Keratinocyte (primary cell): Measurements from ENCODE around the gene SYCP1. TPM values are rescaled to one million over a fixed set of nuclear protein-coding genes. Genes with fewer than 3 reads are reported as not detected.

Experiments used
- DNase-seq: peaks from one replicate; pipeline ENCODE4 v3.0.0-alpha.2; 2011; ENCODE audit warnings: low read depth, missing footprints, low spot score
- FAIRE-seq: peaks from 2 replicates; lab custom pipeline; 2011; peaks lifted over from hg19 to GRCh38; lab: Jason Lieb, UNC
- H2AFZ ChIP-seq: 2 replicates; pipeline ENCODE4 v1.6.0; 2012; ENCODE audit warnings: low read length, control low read depth, inconsistent platforms; ENCODE audit not compliant: control insufficient read depth
- H3K27ac ChIP-seq: 2 replicates; pipeline ENCODE4 v1.5.1; 2011; ENCODE audit warnings: low read length; ENCODE audit not compliant: control insufficient read depth, insufficient read depth
- H3K27me3 ChIP-seq: 3 replicates; pipeline ENCODE4 v1.6.0; 2011; ENCODE audit warnings: low read length; ENCODE audit not compliant: control insufficient read depth, insufficient read depth; ENCODE audit errors: extremely low read depth
- H3K36me3 ChIP-seq, 2 experiments: 2 replicates in 1 of 2; 3 replicates in 1 of 2; pipeline ENCODE4 v1.5.1; 2011; ENCODE audit warnings: low read length in 2 of 2, mild to moderate bottlenecking in 1 of 2; ENCODE audit not compliant: control insufficient read depth in 2 of 2, insufficient read depth in 2 of 2; ENCODE audit errors: extremely low read depth in 1 of 2
- H3K4me1 ChIP-seq: 3 replicates; pipeline ENCODE4 v1.5.1; 2011; ENCODE audit warnings: low read length; ENCODE audit not compliant: control insufficient read depth, insufficient read depth; ENCODE audit errors: extremely low read depth
- H3K4me2 ChIP-seq: 3 replicates; pipeline ENCODE4 v1.6.0; 2011; ENCODE audit warnings: low read depth, low read length; ENCODE audit not compliant: control insufficient read depth, insufficient read depth; ENCODE audit errors: extremely low read depth
- H3K4me3 ChIP-seq, 3 experiments: fragments of 200-600 bp in 1 of 3; sonication (generic) in 1 of 3; 2 replicates in 2 of 3; 3 replicates in 1 of 3; pipeline ENCODE4 v1.5.1; 2011 to 2016; ENCODE audit warnings: low read length in 3 of 3, mild to moderate bottlenecking in 3 of 3, control low read depth in 2 of 3, inconsistent platforms in 1 of 3, low read depth in 1 of 3, mixed read lengths in 1 of 3, mixed run types in 1 of 3, moderate library complexity in 1 of 3; ENCODE audit not compliant: control insufficient read depth in 2 of 3, insufficient read depth in 2 of 3; ENCODE audit errors: extremely low read depth in 1 of 3
- H3K79me2 ChIP-seq: 2 replicates; pipeline ENCODE4 v1.6.0; 2012; ENCODE audit warnings: low read length; ENCODE audit not compliant: control insufficient read depth, insufficient read depth
- H3K9ac ChIP-seq: 3 replicates; pipeline ENCODE4 v1.6.0; 2011; ENCODE audit warnings: low read length; ENCODE audit not compliant: control insufficient read depth, insufficient read depth; ENCODE audit errors: extremely low read depth
- H3K9me1 ChIP-seq: 3 replicates; pipeline ENCODE4 v1.6.0; 2011; ENCODE audit warnings: low read length; ENCODE audit not compliant: control insufficient read depth, insufficient read depth; ENCODE audit errors: extremely low read depth
- H3K9me3 ChIP-seq: 2 replicates; pipeline ENCODE4 v1.5.1; 2012; ENCODE audit warnings: low read depth, low read length; ENCODE audit not compliant: control insufficient read depth
- H4K20me1 ChIP-seq: 3 replicates; pipeline ENCODE4 v1.6.0; 2011; ENCODE audit warnings: low read length; ENCODE audit not compliant: control insufficient read depth, insufficient read depth; ENCODE audit errors: extremely low read depth
- CTCF ChIP-seq, 3 experiments: IDR thresholded peaks in 1 of 3; conservative IDR thresholded peaks in 1 of 3; optimal IDR thresholded peaks in 1 of 3; 2 replicates in 2 of 3; 3 replicates in 1 of 3; pipeline versions ENCODE3 to v1.5.1; 2011; ENCODE audit warnings: low read length in 3 of 3, mild to moderate bottlenecking in 3 of 3, moderate library complexity in 2 of 3, control low read depth in 1 of 3, inconsistent platforms in 1 of 3; ENCODE audit not compliant: insufficient read depth in 2 of 3; ENCODE audit errors: extremely low read depth in 1 of 3
- EZH2 ChIP-seq: IDR thresholded peaks from one replicate; pipeline ENCODE4 v1.6.1; 2012; ENCODE audit warnings: inconsistent platforms, mild to moderate bottlenecking, low read length, moderate library complexity
- dilution Hi-C: fragments of 300-500 bp; cut with MboI; formaldehyde crosslinking; loops from one replicate; pipeline ENCODE4 v1.7.0; 2020; ENCODE audit warnings: low sequenced_read_pairs; ENCODE audit not compliant: extremely low pct_ligation_motif_present
- polyA plus RNA-seq, 5 experiments: library from polyadenylated mRNA; depleted of rRNA in 3 of 5; stranded (reverse) in 3 of 5; stranded (forward) in 1 of 5; unstranded in 1 of 5; fragments of >200 nt; gene quantifications; 1 replicate in 1 of 5; 2 replicates in 3 of 5; 3 replicates in 1 of 5; pipeline versions ENCODE4 v1.2.1 to v1.2.3, GENCODE V29; 2011 to 2012; ENCODE audit warnings: missing spikeins in 2 of 5, low read depth in 1 of 5, low replicate concordance in 1 of 5

Gene SYCP1
- polyA plus RNA-seq, 1 donor (not counting 4 experiments of a cell fraction or from before 2014, with no cell fraction given) = not detected

- no peak overlapping the region for H2AFZ ChIP-seq
- H3K4me3 ChIP-seq = no peak overlapping the region
Measured at GRCh38 chr1:114901814-114902213, 47.2 kb downstream of the SYCP1 start.

DNA sequence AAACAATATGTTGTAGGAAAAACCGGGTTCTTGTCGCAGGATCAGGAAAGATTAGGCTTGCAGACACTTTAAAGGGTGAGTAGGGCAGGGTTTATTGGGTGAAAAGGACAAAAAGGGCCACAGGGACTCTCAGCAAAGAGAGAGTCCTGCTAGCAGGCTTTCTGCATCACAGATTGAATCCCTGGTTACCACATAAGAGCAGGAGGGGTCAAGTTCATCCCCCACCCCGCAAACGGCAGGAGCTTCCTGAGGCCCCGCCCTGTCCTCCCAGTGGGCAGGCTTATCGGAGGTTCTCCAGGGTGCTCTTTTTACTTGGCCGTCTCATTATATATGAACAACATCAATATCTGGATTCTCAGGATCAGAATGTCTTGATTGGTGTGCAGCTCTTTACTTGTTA lies 47.7 kb downstream of the SYCP1 start:
- peaks cover 10% of the 10 kb centered on the region for H3K27me3 ChIP-seq
- H3K4me3 ChIP-seq = no peak overlapping the region
- dilution Hi-C loops = no loop called here
- FAIRE-seq (no peak), DNase-seq (no peak)
- H3K4me1 ChIP-seq = no peaks in the 10 kb centered on the region
- H3K9me1 ChIP-seq = no peaks in the 10 kb centered on the region
- no peaks in the 10 kb centered on the region for H3K9me3 ChIP-seq
- H3K27ac ChIP-seq = no peak overlapping the region
- no peaks in the 10 kb centered on the region for H3K36me3 ChIP-seq
- H3K9ac ChIP-seq = no peak overlapping the region
- TF ChIP-seq EZH2 (no peak), CTCF (optimal IDR thresholded peaks at IDR 0.05 in 1 of 3, IDR thresholded peaks at IDR 0.05 in 1 of 3, conservative IDR thresholded peaks at IDR 0.05 in 1 of 3; ENCODE audit: extremely low read depth in 1 of 3, insufficient read depth in 2 of 3, low read length in 3 of 3) (no peak)
- H4K20me1 ChIP-seq = no peaks in the 10 kb centered on the region
- H3K4me2 ChIP-seq = no peak overlapping the region
- H2AFZ ChIP-seq = no peak overlapping the region
- no peaks in the 10 kb centered on the region for H3K79me2 ChIP-seq

More at GRCh38 chr1:114901814-114902213, 47.2 kb downstream of the SYCP1 start:
- TF ChIP-seq EZH2 (no peak), CTCF (optimal IDR thresholded peaks at IDR 0.05 in 1 of 3, IDR thresholded peaks at IDR 0.05 in 1 of 3, conservative IDR thresholded peaks at IDR 0.05 in 1 of 3; ENCODE audit: extremely low read depth in 1 of 3, insufficient read depth in 2 of 3, low read length in 3 of 3) (no peak)
- dilution Hi-C loops = no loop called here
- no peak for DNase-seq
- Histone ChIP-seq H3K9me3 (no peaks in the 10 kb centered on the region), H3K4me2 (no peak overlapping the region), H3K4me1 (no peaks in the 10 kb centered on the region), H3K36me3 (no peaks in the 10 kb centered on the region), H3K9me1 (no peaks in the 10 kb centered on the region), H3K79me2 (no peaks in the 10 kb centered on the region), H3K27me3 (peaks cover 14% of the 10 kb centered on the region), H3K27ac (no peak overlapping the region), H4K20me1 (no peaks in the 10 kb centered on the region), H3K9ac (no peak overlapping the region)
- FAIRE-seq = no peak
